Measurements from ENCODE around the gene TXNDC11. TPM values are rescaled to one million over a fixed set of nuclear protein-coding genes. Genes with fewer than 3 reads are reported as not detected.

The TXNDC11 gene
- total and polyA plus RNA-seq, 10 of the 15 experiments (the other 5 are each of a cell fraction or from before 2014, with no cell fraction given), result 1.7 to 86.7 (median 54.4) TPM

DNA sequence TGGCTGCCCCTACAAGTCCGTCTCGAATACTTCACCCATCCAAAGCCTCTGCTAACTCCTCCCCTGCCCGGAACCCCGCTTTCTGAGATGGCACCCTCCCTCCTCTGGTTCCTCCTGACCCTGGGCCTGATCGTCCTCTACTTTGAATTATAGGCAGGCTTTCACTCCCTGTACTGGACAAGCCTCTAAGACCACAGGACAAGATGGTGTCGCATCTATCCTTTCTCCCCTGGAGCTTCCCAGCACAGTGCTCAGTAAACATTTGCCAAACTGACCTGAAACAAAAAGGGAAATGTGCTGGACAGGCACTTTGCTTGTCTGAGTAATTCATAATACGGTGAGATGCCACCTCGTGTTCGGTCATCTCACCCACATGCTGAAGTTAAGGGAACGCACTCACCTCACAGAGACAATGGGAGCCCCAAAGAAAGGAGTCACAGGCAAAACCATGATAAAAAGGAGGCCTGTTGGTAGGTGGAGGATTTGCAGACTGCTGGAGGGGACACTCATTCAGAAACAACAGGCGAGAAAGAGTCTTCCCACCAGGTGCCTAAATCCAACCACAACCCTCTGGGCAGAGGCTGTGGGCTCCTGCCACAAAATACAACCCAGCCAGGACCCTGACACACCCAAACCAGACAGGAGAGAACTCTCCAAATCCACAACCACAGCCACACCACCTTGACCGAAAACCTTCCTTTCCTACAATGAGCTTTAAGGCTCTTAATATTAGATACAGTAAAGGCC, 46.2 kb downstream of the TXNDC11 start:
- 0 out of 2 replicates have a peak, but pooled peaks cover 3% of the 10 kb centered on the region for H3K4me1 ChIP-seq (ENCODE audit: control insufficient read depth, insufficient read depth, low read length)
- FAIRE-seq, result no peak
- CTCF ChIA-PET, result no interaction called here
- WGBS (ENCODE audit: insufficient coverage, insufficient replicate concordance, low lambda C conversion rate, missing lambda C conversion rate), result 92% methylated on average over 12 of the region's 12 CpGs
- no peaks in the 10 kb centered on the region; the same call in 1 of the 2 replicates for H4K20me1 ChIP-seq (ENCODE audit: control insufficient read depth, insufficient read depth)
- no peak overlapping the region for H3K4me3 ChIP-seq
- H3K36me3 ChIP-seq (ENCODE audit: control insufficient read depth in 2 of 2, insufficient read depth in 2 of 2, low read length in 1 of 2), result peaks cover 39 to 45% of the 10 kb centered on the region in 2 experiments
- no peak for ATAC-seq
- H3K9ac ChIP-seq (ENCODE audit: control insufficient read depth, insufficient read depth, low read length), result no peak overlapping the region
- H3K79me2 ChIP-seq (ENCODE audit: control insufficient read depth, insufficient read depth, low read length), result peaks cover 5% of the 10 kb centered on the region
- no TSS peak for BruUV-seq (replicated peaks)
- in situ Hi-C loops (cut with MboI) (no loop called here), intact Hi-C loops (cut with micrococcal nuclease; ENCODE audit: unreplicated experiment) (no loop called here)
- TF ChIP-seq TCF3 (IDR thresholded peaks at IDR 0.05; ENCODE audit: borderline replicate concordance, insufficient read depth, low read depth, low read length) (no peak), TAF1 (IDR thresholded peaks at IDR 0.05; ENCODE audit: borderline replicate concordance, low read depth, low read length) (no peak), EED (IDR thresholded peaks at IDR 0.05; ENCODE audit: low read depth) (no peak), NFIC (IDR thresholded peaks at IDR 0.05; ENCODE audit: low read depth, low read length) (no peak), IKZF2 (IDR thresholded peaks at IDR 0.05) (no peak), TARDBP (IDR thresholded peaks at IDR 0.05; ENCODE audit: borderline replicate concordance) (no peak), BRCA1 (IDR thresholded peaks at IDR 0.05; ENCODE audit: low read depth, low read length) (no peak), ZZZ3 (IDR thresholded peaks at IDR 0.05; ENCODE audit: control insufficient read depth, insufficient read length, low read depth) (no peak), ATF7 (IDR thresholded peaks at IDR 0.05; ENCODE audit: low read depth) (no peak), SIN3A (IDR thresholded peaks at IDR 0.05; ENCODE audit: low read depth, low read length) (no peak)
- TF ChIP-seq, protein P1, sequence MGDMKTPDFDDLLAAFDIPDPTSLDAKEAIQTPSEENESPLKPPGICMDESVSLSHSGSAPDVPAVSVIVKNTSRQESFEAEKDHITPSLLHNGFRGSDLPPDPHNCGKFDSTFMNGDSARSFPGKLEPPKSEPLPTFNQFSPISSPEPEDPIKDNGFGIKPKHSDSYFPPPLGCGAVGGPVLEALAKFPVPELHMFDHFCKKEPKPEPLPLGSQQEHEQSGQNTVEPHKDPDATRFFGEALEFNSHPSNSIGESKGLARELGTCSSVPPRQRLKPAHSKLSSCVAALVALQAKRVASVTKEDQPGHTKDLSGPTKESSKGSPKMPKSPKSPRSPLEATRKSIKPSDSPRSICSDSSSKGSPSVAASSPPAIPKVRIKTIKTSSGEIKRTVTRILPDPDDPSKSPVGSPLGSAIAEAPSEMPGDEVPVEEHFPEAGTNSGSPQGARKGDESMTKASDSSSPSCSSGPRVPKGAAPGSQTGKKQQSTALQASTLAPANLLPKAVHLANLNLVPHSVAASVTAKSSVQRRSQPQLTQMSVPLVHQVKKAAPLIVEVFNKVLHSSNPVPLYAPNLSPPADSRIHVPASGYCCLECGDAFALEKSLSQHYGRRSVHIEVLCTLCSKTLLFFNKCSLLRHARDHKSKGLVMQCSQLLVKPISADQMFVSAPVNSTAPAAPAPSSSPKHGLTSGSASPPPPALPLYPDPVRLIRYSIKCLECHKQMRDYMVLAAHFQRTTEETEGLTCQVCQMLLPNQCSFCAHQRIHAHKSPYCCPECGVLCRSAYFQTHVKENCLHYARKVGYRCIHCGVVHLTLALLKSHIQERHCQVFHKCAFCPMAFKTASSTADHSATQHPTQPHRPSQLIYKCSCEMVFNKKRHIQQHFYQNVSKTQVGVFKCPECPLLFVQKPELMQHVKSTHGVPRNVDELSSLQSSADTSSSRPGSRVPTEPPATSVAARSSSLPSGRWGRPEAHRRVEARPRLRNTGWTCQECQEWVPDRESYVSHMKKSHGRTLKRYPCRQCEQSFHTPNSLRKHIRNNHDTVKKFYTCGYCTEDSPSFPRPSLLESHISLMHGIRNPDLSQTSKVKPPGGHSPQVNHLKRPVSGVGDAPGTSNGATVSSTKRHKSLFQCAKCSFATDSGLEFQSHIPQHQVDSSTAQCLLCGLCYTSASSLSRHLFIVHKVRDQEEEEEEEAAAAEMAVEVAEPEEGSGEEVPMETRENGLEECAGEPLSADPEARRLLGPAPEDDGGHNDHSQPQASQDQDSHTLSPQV (IDR thresholded peaks at IDR 0.05), result no peak
- TF ChIP-seq, protein P2, sequence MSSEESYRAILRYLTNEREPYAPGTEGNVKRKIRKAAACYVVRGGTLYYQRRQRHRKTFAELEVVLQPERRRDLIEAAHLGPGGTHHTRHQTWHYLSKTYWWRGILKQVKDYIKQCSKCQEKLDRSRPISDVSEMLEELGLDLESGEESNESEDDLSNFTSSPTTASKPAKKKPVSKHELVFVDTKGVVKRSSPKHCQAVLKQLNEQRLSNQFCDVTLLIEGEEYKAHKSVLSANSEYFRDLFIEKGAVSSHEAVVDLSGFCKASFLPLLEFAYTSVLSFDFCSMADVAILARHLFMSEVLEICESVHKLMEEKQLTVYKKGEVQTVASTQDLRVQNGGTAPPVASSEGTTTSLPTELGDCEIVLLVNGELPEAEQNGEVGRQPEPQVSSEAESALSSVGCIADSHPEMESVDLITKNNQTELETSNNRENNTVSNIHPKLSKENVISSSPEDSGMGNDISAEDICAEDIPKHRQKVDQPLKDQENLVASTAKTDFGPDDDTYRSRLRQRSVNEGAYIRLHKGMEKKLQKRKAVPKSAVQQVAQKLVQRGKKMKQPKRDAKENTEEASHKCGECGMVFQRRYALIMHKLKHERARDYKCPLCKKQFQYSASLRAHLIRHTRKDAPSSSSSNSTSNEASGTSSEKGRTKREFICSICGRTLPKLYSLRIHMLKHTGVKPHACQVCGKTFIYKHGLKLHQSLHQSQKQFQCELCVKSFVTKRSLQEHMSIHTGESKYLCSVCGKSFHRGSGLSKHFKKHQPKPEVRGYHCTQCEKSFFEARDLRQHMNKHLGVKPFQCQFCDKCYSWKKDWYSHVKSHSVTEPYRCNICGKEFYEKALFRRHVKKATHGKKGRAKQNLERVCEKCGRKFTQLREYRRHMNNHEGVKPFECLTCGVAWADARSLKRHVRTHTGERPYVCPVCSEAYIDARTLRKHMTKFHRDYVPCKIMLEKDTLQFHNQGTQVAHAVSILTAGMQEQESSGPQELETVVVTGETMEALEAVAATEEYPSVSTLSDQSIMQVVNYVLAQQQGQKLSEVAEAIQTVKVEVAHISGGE (CRISPR knock-in tag; IDR thresholded peaks at IDR 0.05), result no peak
- H3K27ac ChIP-seq (ENCODE audit: control insufficient read depth, insufficient read depth), result no peak overlapping the region
- no peak for DNase-seq (ENCODE audit: low read depth, low spot score)
- POLR2A ChIA-PET, result no interaction called here
- SMC1A ChIA-PET (ENCODE audit: uncharacterized antibody, unreplicated experiment), result interaction anchor here (2.2 kb wide), 1 partner anchor 22 kb away, joined by 5 read pairs; no protein-coding TSS in a partner anchor
- RAD21 ChIA-PET (ENCODE audit: unreplicated experiment), result no interaction called here
- no peaks in the 10 kb centered on the region for H3K27me3 ChIP-seq (replicated peaks in 1 of 2; ENCODE audit: control insufficient read depth in 2 of 2, insufficient read depth in 2 of 2, low read length in 1 of 2)
- no peak overlapping the region for H2AFZ ChIP-seq (ENCODE audit: control insufficient read depth, low read depth, low read length)
- H3K4me2 ChIP-seq (ENCODE audit: control insufficient read depth, insufficient read depth), result no peak overlapping the region
- H3K9me3 ChIP-seq (replicated peaks; ENCODE audit: control insufficient read depth, insufficient read depth, low read length), result no peaks in the 10 kb centered on the region
